Erythroblast (primary cell): ENCODE data around the gene UQCRQ.

ENCODE experiments used
- DNase-seq, 2 experiments: peaks; one replicate each; lab custom pipeline; 2025; lab: John Stamatoyannopoulos, UW
- GATA1 ChIP-seq: IDR thresholded peaks from 2 replicates; pipeline ENCODE4 v1.6.1; 2011; ENCODE audit warnings: low read depth, mild to moderate bottlenecking, control low read depth, low read length, moderate library complexity
- POLR2A ChIP-seq: IDR thresholded peaks from 2 replicates; pipeline ENCODE4 v1.6.1; 2011; ENCODE audit warnings: mild to moderate bottlenecking, low read length

Gene UQCRQ

DNA sequence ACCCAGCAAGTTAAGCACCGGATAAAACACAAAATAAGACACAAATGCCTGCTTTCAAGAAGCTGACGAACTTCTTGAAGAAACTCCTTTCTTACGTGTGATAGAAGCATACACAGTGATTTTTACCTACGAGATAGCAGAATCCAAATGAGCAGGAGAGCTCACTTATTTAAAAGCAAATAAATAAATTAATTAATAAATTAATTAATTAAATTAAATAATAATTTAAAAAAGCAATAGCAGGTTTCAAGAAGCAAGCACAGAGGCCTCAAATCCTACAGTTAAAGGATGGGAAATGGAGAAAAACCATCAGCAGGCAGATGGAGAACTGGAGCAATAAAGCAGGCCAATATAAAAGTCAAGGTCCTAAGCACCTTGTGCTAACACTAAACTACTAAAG is 24.4 kb downstream of the UQCRQ start:
- no peak for TF ChIP-seq GATA1
- DNase-seq = no peak

DNA sequence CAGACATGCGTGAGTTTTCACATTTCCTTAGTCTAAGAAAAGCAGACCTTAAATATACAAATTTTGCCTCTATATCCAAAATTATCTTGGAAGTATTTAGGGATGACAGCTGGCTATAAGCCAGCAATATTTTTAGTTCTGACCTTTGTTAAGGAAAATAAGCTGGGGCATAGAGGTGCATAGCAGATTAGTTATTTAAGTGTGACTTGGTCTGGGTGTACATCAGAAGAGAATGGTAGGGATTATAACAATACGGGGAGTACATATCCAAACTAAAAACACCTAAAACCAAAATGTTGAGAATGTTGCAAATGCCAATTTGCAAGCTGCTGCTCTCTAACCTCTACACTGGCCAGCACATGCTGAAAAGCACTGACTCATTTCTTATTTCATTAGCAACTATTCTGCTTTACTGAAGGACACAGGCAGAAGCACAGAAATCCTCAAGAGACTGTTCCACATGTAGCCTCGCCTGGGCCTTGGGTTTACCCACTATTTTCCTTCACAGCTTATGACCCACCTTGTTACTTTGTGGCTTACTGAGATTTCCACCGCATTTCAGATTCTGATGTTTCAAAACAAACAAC is 29.4 kb downstream of the UQCRQ start:
- TF ChIP-seq GATA1 = no peak
- TF ChIP-seq POLR2A = no peak
- DNase-seq = no peak

- DNase-seq = no peak
- TF ChIP-seq GATA1 (no peak), POLR2A (no peak)
Measured at GRCh38 chr5:132896685-132897084, 30.2 kb downstream of the UQCRQ start.

DNA sequence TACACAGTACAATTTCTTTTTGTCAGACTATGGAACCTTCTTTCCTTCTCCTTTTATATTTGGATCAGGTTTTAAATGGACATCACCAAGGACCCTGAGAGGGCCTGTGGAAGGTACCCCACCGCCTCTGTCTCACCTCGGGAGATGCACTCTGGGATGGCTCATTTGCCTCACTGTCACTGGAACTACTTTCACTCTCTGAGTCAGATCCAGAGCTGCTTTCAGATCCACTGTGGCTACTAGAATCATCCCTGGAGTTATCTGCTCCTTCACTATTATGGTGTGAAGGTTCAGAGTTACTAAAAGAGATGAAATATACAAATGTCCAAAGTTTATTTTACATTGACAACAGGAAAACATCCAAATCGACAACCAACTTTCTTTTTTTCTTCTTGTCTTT is 31.7 kb downstream of the UQCRQ start:
- TF ChIP-seq POLR2A (no peak), GATA1 (no peak)
- DNase-seq = no peak

GRCh38 chr5:132901036-132901435 is 34.6 kb downstream of the UQCRQ start:
- no peak for TF ChIP-seq GATA1
- no peak for TF ChIP-seq POLR2A

DNA sequence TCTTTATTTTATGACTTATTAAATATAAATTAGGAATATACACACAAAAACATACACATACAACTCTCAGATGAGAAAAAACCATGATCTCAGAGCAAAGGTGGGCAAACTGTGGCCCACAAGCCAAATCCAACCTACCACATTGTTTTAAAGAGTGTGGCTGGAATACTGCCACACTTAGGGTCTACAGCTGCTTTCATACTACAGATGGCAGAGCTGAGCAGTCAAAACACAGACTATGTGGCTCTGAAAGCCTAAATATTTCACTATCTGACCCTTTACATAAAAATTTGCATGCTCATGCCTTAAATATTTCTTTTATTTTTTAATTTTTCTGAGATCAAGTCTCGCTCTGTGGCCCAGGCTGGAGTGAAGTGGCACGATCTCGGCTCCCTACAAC is 35.3 kb downstream of the UQCRQ start:
- DNase-seq = no peak
- TF ChIP-seq GATA1 (no peak), POLR2A (no peak)

More at GRCh38 chr5:132901036-132901435, 34.6 kb downstream of the UQCRQ start:
- no peak for DNase-seq

DNA sequence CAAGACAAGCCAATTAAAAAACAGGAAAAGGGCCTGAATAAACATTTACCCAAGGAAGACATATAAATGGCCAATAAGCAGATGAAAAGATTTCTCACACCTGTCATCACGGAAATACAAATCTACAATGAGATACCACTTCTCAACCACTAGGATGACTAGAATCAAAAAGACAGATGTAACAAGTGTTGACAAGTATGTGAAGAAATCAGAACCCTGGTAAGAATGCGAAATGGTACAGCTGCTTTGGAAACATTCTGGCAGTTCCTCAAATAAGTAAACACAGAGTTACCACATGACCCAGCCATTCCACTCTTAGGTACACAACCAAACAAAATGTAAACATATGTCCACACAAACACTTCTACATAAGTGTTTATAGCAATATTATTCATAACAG is 39.5 kb downstream of the UQCRQ start:
- TF ChIP-seq POLR2A (no peak), GATA1 (no peak)
- no peak for DNase-seq

DNA sequence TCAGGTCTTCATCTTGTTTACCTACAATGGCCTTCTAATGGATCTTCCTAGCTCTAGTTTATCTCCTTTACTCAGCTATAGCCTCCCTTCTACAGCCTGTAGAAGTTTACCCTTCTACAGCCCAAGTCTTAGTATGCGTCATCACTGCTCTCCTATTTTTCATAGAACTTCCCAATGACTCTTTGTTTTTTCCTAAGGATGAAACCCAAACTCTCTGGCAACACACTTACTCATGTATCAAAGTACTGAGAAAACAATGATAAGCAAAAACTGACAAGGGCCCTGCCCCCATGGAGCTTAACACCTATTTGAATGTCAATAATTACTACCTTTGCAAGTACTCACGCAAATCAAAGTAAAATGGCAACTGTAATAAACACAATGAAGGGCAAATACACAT is 40.7 kb downstream of the UQCRQ start:
- TF ChIP-seq POLR2A (no peak), GATA1 (no peak)

DNA sequence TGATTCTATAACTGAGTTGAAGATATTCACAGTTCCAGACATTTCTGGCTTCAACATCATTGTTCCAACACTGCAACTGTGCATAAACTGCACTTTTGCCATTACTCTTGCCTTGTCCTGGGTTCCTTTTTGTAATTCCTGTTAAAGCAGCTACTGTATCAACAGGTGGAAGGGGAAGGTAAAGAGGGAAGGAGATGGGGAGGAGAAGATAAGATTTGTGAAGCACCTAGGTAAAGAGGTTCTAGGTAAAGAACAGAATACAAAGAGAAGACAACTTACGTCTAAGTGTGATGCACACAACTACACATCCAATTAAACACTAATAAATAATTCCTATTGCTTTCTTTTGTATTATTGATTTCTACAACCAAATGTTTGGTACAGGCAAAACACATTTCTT is 43.3 kb downstream of the UQCRQ start:
- DNase-seq = no peak
- TF ChIP-seq GATA1 (no peak), POLR2A (no peak)

More for the DNA sequence above, 40.7 kb downstream of the UQCRQ start:
- peak in 1 of 2 experiments; percentile 7 for DNase-seq

- TF ChIP-seq POLR2A = no peak
- TF ChIP-seq GATA1 = no peak
- no peak for DNase-seq
Measured at GRCh38 chr5:132915681-132916080, 49.2 kb downstream of the UQCRQ start.

GRCh38 chr5:132916086-132916485 is 49.6 kb downstream of the UQCRQ start:
- no peak for TF ChIP-seq POLR2A
- no peak for TF ChIP-seq GATA1
- DNase-seq = no peak
